OCI-LY1 (cell line): ENCODE results near the gene SLC7A14.

Experiments used
- EZH2 ChIP-seq: fragments of 200-600 bp; sonication (generic), shearing (Covaris generic); IDR thresholded peaks from 2 replicates; pipeline ENCODE4 v1.8.0; 2017; ENCODE audit warnings: borderline replicate concordance, mixed run types, mild to moderate bottlenecking, antibody characterized with exemption, low read length, moderate library complexity, mixed read lengths
- TF ChIP-seq, protein P1 (sequence below): fragments of 200-600 bp; sonication (generic), shearing (Covaris generic); IDR thresholded peaks from 2 replicates; pipeline ENCODE4 v1.5.1; 2017; ENCODE audit warnings: mild to moderate bottlenecking, antibody characterized with exemption, low read length, moderate library complexity, mixed read lengths

DNA sequence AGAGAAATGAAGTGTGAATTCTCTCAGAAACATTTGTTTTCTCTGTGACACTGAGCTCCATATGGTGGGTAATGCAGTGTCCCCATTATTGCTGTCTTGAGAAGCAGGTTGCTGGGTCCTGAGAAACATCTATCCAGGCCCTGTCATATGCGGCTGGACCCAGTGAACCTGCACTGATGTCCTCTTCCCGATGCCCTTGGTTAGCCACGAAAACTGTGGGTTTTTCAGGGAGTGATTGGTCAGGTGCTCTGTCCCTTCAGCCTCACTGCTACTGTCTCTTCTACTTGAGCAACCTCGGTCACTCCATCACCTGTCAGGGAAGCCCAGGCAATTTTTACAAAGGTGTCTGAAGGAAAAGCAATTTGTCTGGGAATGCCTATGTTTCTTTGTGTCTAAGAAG lies 77.0 kb downstream of the SLC7A14 start:
- TF ChIP-seq, protein P1, sequence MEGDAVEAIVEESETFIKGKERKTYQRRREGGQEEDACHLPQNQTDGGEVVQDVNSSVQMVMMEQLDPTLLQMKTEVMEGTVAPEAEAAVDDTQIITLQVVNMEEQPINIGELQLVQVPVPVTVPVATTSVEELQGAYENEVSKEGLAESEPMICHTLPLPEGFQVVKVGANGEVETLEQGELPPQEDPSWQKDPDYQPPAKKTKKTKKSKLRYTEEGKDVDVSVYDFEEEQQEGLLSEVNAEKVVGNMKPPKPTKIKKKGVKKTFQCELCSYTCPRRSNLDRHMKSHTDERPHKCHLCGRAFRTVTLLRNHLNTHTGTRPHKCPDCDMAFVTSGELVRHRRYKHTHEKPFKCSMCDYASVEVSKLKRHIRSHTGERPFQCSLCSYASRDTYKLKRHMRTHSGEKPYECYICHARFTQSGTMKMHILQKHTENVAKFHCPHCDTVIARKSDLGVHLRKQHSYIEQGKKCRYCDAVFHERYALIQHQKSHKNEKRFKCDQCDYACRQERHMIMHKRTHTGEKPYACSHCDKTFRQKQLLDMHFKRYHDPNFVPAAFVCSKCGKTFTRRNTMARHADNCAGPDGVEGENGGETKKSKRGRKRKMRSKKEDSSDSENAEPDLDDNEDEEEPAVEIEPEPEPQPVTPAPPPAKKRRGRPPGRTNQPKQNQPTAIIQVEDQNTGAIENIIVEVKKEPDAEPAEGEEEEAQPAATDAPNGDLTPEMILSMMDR = no peak
- TF ChIP-seq EZH2 = no peak
